ENCODE data around the gene MPHOSPH9.

- no peak for TF ChIP-seq CTCF (IDR thresholded peaks at IDR 0.05)
- no peak for TF ChIP-seq POLR2A (IDR thresholded peaks at IDR 0.05)
Measured at GRCh38 chr12:123268850-123269249, 35.9 kb upstream of the MPHOSPH9 start.

All from sigmoid colon (tissue), 3 donors.